ENCODE results near the gene IFRD1.
"Not testable (repeated sequence)": the region's sequence is repeated elsewhere in the genome, so short reads cannot be mapped to it uniquely, and the experiment has no call there.

The IFRD1 gene

DNA sequence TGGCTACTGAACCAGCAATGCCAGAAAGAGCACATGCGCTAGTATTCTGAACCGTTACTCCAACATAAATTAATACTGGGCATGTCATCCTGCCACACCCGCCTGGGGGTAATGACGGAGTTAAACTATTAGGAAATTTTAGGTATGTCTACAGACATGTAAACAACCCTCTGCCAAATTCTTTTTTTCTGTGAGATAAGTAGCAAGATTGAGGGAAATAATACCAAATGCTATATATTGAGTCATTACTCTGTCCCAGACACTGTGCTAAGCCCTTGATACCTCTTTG, 37.9 kb downstream of the IFRD1 start:
- no peak for DNase-seq

DNA sequence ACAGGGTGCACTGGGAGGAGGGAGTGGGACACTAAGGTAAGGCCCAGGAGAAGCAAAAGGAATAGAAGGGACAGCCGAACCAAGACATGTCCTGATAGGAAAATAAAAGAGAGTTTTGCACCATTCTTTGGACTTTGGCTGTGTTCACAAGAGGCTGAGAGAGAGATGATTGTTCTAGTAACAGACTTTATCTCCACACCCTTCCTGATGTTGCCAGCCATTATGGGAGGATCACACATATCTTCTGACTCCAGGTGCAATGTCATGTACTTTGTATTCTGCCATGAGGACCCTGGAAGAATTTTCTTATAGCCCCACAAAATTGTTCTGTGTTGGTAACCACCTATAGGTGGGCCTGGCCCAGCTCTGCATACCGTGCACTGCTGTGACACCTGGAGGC, 41.9 kb downstream of the IFRD1 start:
- no peak for DNase-seq

DNA sequence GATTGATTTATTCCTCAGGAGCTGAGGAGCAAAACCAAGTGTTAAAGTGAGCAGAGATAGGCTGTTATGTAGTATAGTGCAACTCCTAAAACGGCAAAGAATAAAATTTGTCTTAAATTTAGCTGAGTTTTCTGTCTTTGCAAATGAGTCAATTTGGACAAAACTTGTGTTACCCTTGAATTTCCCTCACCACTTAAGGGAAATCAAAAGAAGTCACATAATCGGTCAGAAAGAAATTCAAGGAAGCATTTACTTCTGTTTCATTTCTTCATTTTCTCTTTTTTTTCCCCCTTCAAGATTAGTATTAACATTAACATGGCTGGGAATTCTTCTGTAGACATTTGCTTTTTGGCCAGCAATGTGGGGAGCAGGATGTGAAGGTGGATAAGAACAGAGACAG, 44.4 kb downstream of the IFRD1 start:
- DNase-seq, result no peak

DNA sequence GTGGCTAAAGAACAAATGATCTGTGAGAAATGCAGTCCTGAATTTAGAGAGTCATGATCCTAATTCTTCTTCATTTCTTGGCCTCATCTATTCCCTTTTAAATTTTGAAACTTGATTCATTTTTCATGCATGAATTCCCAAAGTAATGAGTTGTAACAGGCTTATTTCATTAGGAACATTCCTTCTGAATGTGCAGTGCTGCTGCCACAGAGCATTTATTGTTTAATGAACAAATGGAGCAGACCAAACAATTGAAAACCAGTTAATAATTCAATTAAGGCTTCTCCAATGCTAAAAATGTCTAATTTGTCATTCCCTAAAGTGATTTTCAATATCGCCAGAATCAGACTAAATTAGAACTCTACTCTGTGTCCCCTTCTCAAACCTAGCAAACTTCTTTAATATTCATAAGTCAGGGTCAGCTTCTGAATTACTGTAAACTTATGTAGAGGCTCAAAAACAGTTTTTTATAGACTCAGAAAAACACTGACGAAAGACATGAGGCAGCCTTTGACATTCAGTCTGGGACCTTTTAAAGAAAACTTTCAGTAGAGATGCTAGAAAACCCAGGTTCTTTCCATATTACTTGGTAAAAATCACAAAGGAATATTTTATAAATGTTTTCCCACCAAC, 45.0 kb downstream of the IFRD1 start:
- DNase-seq, result no peak

DNA sequence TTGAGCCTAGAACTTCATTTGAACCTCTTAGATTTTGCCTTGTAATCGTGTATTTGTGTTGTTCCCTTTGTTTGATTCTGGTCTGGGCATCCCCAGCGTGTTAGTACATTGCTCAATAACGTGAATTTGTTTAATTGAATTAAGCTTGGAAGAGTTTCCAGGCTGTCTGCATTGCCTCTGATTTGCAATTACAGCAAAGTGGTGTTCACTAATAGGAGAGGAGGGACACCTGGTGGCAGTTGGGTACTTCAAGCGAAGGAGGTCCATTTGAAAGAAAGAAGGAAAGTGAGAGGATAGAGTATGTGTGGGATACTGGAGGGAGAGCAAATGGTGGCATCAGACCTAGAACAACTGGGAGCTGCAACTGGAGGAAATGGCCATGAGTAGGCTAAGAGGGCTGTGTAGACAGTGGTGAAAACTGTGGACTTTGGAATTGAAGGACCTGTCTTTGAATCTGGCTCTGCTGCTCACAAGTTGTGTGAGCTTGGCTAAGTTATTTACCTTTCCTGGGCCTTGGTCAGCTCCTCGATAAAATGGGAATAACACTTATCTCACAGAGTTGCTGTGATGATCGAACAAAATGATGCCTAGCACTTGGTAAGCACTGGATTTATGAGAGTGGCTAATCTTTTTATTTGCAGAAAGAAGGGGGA, 45.7 kb downstream of the IFRD1 start:
- DNase-seq, result no peak

DNA sequence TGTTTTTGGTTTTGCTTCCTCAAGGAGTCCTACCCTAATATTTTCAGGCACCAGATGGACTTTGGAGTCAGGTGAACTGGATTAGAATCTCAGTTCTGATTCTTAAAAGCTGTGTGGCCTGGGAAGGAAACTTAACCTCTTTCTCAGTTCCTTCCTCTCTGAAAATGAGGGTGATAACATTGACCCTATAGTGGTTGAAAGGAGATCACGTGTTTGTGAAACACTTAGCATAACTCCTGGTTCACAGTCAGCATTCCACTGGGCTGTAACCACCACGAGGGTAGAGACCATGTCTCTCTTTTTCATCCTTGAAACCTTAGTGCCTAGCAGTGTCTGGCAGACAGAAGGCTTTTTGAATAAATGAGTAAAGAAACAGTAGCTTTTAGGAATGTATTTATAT, 47.2 kb downstream of the IFRD1 start:
- no peak for DNase-seq

DNA sequence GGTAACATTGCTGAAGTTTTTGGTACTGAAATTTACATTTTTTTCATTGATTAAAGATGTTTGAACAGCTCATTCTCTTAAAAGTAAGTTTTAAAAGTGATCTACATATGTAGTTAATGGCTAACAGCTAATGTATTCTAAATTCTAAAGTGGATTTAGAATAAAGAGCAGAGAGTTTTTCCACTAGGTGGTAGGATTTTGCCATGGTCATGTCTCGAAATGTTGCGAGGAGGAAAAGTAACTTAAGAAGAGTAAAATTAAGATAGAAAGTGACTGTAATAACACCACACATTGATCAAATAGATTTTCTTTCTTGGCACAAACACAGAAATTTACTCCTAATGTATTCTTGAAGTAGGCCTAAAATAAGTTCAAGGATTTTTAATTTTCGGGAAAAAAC, 50.4 kb downstream of the IFRD1 start:
- DNase-seq, result no peak

DNA sequence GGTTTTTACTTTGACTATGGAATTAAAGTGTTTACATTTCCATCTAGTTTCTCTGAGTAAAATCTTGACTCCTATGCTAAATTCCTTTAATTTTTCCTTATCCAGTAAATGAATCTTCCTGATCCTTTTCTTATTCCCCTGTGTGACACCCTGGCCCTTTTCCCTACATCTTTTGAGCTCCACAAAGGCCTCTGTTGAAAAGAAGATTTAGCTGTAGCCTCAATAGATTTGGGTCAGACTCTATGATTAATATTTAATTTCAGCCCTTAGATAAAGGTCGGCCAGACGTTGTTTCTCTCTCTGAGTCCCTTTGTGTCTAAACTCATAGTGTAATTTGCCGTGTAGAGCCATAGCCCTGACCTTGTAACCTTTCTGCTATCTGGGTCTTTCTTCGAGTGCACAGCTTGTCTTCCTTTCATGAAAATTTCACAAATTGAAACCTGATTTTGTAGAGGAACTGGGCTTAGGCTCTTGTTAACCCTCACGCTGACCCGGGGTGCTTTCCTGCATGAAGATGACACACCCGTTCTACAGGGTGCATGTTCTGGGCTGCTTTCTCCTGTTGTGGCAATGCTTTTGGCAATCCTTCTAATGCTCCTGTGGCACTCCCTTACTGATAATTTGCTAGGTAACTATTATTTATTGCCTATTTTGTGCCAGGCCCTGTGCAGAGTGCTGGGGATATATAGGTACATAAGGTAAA, 51.7 kb downstream of the IFRD1 start:
- no peak for DNase-seq

DNA sequence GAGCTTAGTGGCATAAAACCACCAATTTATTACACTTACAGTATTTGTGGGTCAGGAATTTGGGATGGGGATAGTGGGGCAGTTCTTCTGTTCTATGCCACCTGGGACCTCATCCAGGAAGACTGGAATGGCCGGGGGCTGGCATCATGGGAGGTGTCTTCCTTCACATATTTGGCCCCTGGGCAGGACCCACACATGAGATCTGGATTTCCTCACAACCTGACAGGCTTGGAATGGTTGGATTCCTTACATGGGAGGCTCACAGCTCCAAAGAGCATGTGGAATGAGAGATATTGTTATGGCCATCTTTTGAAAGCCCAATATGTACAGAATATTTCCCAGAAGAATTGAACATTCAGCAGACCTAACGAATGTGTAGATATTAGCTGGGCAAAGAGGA, 52.4 kb downstream of the IFRD1 start:
- no peak for DNase-seq

DNA sequence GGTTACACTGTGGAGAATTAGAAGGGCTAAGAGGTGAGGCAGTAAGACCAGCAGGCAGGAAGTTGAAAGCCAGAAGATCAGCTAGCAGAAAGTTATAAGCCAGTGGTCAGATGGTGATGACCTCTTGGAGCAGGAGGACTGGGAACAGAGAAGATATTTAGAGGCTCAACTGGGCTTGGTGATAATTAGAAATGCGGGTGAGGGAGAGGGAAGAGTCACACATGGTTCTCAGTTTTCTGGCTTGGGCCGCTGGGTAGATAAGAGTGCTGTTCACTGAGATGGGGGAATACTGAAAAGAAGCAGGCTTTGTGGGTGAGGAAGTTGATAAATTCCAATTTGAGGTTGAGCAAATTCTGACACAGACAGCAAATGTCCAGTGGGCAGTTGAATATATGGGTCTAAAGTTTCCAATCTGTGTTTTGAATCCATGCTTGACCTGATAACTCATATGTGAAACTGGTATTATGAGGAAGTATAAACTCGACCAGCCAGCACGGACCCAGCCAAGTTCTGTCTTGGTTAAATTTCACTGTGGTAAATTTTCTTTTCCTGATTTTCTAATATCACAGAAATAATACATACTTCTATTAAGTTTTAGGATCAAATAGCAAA, 53.2 kb downstream of the IFRD1 start:
- DNase-seq, result no peak

DNA sequence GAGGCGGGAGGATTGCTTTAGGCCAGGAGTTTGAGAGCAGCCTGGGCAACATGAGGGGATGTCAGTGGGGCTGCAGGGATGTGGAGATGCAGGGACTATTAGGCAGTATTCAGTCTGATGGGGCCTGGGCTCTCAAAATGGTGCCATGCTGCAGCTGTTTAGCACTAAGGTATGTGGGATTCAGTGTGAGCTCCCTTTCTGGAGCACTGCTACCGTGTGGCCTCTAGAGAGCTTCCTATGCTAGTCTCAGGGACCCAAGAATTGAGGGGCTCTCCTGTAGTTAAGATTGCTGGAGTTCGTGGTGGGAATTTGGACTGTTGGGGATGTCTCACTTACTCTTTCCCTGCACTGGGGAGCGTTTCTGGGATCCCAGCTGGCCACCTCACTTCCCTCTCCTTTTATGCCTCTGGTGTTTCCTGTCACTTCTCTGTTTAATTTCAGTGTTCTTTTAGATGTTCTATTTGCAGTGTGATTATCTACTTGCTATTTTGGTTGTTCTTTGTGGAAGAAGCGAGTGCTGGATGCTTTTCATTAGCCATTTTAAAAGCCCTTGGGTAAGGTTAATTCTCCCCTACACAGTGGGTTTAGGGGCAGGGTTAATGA, 53.9 kb downstream of the IFRD1 start:
- DNase-seq, result no peak

DNA sequence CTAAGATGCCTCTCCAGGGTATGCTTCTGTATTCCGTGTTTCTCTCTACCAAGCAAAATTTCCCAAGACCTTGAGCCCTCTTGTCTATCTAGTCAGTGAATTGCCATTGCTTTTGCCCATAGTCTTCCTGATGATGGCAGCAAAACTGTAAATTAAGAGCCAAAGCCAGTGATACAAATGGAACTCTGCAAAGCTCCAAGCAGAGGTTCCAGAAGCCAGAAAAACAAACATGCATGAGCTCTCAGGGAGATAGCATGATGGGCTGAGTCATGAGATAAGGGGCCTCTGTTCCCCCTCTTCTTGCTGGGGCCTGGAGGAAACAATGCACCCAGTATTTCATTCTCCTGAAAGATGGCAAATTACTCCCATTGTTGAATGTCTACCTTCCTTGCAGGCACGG, 55.2 kb downstream of the IFRD1 start:
- no peak for DNase-seq

DNA sequence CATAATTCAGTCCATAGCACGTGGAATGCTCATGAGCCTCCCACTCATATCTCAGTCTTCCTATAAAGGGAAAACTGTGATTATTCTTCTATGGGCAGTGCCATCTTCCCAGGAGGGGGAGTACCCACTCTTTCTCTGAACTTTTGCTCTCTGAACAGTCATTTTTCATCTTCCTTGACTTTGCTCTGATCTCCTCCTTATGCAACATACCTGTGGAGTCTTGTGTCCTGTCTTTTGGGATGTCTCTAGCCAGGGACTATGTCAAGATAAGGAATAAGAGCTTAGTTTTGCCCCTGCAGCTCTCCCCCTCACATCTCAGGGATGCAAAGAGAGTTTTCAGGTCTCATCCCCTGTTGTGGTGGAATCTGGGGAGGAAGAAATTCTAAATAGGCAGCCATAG, 58.1 kb downstream of the IFRD1 start:
- DNase-seq, result no peak

DNA sequence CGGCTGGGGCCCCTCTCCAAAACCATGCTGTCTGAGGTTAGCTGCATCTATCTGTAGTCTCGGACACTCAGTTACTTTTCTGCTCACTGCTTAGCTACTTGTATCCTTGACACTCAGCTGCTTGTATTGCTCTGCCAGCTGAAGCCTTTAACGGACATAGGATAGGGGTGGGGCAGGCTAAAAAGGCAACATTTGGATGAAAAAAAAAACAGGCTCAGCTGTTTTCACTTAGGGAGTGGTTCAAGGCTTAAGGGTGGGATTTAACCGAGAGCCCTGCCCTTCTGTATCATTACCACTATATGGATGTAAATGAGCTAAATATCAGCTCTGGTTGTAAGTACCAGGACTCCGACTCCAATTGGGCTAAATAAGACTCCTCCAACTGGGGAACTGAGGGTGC, 59.1 kb downstream of the IFRD1 start:
- no peak for DNase-seq

DNA sequence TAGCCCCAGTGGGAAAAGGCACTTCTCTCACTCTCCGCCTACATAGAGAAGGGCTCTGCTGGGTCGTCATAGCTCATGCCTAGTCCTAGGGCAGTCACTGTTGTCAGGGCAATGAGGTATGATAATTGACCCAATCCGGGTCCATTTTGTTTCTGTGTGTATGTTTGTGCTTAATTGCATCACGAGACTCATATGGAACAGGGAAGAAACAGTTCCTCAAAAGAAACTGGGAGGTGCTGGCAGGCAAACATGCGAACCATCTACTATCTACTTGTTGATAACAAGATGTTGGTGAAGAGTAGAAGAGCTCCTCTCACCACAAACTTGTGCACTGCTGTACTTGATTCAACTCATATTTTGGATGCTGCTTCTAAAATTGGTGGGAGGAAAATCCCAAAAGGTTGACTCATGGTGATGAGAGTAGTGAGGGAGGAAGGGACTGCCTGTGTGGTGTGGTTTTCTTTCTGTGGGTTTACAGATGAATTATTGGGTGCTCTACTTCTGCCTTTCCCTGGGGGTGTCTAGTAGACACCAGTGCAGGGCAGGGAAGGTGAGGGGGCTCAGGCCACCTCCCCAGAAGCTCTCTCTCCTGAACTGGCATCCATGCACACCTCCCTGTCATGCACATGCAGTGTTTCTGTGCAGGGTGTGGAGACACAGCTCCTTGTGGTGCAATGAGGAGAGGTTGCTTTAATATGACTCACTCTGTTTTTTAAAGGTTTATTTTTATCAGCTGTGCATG, 59.9 kb downstream of the IFRD1 start:
- peak; percentile 1 for DNase-seq

DNA sequence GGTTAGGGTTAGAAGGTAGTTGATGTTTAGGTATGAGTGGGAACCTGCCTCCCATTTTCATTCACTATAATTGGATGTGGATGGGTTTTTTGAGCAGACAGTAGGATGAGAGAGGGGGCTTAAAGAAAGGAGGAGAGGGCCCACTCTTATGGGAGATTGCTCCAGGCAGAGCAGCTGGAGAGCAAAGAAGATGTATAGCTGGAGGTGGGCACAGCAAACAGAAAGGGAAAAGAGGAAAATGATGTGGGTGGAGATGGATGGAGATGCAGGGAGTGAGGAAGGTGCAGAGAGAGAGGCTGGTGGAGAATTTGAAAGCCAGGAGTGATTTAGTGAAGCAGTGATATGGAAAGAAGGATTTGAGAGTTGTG, 60.5 kb downstream of the IFRD1 start:
- no peak for DNase-seq

DNA sequence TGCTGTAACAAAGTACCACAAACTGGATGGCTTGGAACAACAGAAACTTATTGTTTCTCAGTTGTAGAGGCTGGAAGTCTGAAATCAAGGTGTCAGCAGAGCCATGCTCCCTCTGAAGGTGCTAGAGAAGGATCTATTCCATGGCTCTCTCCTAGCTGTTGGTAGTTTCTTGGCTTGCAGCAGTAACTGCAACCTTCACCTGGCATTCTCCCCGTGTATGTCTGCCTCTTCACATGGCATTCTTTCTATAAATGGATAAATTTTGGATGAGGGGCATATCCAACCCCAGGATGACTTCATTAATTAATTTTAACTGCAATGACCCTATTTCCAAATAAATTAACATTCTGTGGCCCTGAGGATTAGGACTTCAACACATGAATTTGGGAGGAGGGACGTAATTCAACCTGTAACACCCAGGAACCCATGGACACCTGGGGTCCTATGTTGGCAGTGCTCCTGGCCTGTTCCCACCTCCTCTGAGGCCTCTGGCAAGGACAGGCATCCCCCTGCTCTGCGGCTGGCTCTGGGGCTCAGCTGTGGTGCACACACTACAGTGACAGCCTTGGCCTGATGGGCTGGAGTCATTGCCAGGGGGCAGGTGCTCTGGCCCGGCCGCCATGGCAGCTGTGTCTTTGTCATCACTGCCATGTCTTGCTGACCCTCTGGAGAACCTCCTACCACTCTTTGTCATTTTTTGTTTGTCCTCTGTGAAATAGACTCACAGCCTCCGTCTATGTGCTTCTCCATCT, 61.4 kb downstream of the IFRD1 start:
- no peak for DNase-seq

DNA sequence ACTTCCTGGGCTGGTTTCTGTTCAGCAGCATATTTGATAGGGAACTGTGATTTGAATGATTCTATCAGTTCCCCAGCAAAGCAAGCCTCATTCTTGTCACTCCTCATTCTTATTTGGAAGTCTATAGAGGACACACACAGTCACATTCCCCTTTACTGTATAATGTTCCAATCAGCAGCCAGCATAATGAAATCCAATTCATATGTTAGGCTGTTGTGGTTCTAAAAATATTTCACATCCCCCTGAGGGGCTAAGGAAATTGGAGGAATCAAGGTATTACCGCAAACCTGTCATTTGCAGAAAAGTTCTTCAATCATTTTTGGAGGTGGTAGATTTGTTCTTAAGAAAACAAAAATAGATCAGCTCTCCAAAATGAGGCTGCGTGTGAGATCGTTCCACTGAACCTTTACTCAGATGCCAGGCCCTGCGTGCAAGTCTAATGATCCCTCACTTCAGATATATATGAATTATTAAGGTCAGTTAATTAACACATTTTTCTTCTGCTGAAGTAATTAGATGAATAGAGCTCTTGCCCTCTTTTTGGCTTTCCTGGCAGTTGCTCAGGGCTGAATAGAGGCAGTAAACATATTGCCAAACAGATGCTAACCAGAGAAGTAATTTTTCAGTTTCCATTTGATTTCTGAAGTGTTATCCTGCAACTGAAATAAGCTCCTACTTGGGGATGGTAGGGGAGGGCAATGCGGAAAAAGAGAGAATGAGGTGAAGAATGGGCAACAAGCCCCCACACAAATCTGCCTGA, 62.4 kb downstream of the IFRD1 start:
- DNase-seq, result no peak

DNA sequence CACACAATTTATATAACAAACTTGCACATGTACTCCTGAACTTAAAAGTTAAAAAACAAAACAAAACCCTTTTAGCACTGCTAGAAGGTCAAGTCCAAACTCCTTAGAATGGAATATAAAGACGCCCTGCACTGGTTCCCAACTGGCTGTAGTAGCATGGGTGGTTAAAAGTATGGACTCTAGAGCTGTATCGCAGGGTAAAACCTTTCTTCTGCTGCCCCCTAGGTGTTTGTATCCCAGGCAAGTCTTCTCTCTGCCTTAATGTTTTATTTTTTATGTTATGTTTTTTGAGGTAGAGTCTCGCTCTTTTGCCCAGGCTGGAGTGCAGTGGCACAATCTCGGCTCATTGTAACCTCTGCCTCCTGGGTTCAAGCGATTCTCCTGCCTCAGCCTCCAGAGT, 65.7 kb downstream of the IFRD1 start:
- DNase-seq, result no peak

DNA sequence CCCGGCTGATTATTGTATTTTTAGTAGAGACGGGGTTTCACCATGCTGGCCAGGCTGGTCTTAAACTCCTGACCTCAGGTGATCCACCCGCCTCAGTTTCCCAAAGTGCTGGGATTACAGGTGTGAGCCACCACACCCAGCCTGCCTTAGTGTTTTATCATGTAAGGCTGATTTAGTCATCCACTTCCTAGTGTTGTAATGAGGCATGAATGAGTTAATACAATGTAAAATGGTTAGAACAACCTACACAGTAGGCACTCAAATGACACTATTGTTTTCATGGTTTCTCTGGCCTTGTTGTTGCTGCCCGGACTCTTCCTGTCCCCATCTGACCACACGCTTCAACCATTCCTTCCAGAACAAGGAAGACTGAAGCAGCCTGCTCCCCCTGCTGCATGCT, 66.2 kb downstream of the IFRD1 start:
- DNase-seq, result not testable (repeated sequence)

DNA sequence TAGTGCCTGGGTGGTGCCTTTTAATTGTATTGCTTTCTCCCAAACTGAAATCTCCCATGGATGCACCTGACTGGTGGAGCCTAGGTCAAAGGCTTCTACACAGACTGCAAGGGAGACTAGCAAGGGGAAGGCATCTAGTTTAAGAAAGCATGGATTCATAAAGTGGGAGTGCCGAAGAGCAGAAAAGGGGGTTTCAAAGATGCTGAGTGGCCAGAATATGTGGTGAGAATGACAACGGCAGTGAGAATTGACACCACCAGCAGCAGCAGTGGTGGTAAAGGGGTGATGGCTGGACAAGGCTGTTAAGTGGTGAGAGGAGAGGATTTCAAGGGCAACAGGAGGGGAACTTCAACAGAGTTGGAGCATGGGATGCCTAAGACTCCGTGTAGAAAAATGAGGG, 67.2 kb downstream of the IFRD1 start:
- DNase-seq, result no peak

DNA sequence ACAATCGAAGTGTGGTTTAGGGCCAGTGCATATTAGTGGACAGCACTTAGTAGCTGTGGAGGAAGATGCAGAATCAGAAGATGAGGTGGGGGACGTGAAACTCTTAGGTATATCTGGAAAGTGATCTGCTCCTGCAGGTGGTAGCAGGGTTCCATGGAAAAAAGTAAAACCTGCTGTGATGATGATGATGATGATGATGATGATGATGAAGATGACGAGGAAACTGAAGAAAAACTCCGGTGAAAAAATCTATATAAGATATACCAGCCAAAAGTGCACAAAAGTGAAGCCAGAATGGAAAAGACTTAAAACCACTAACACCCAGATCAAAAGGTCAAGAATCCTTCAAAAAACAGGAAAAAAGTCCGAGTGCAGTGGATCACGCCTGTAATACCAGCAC, 70.5 kb downstream of the IFRD1 start:
- no peak for DNase-seq
